ENCODE data around the gene MARCHF5.

DNA sequence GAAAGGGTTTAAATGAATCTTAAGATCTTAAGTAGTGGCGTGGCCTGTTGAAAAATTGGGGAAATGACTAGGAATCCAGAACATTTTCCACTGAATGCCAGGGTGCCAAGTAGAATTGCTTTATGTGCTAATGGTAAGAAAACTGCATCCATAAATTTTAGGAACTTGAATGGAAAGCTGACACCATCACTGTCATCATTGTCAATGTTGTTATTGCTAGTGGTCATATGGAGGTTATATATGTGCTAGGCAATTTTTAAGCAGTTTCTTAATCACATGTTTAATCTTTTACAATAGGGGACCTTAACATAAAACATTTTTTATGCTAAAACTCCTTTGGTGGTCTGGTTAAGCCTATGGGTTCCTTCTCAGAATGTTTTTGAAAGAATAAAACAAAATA lies 13.1 kb downstream of the MARCHF5 start:
- TF ChIP-seq POLR2A (IDR thresholded peaks at IDR 0.05), result no peak
- TF ChIP-seq, protein P1, sequence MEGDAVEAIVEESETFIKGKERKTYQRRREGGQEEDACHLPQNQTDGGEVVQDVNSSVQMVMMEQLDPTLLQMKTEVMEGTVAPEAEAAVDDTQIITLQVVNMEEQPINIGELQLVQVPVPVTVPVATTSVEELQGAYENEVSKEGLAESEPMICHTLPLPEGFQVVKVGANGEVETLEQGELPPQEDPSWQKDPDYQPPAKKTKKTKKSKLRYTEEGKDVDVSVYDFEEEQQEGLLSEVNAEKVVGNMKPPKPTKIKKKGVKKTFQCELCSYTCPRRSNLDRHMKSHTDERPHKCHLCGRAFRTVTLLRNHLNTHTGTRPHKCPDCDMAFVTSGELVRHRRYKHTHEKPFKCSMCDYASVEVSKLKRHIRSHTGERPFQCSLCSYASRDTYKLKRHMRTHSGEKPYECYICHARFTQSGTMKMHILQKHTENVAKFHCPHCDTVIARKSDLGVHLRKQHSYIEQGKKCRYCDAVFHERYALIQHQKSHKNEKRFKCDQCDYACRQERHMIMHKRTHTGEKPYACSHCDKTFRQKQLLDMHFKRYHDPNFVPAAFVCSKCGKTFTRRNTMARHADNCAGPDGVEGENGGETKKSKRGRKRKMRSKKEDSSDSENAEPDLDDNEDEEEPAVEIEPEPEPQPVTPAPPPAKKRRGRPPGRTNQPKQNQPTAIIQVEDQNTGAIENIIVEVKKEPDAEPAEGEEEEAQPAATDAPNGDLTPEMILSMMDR (IDR thresholded peaks at IDR 0.05), result no peak
